HepG2 (cell line): Measurements from ENCODE around the gene ZNF503. TPM values are rescaled to one million over a fixed set of nuclear protein-coding genes. Genes with fewer than 3 reads are reported as not detected.
A peak's percentile ranks its signal among the peaks of the same experiment; 100 is the strongest.

Experiments used
- DNMT1 ChIP-seq: sonication (generic); formaldehyde crosslinking; IDR thresholded peaks from 2 replicates; pipeline ENCODE4 v1.5.1; 2020; ENCODE audit warnings: mild to moderate bottlenecking, missing genetic modification reagents
- KIAA2018 ChIP-seq: sonication (generic); formaldehyde crosslinking; IDR thresholded peaks from 2 replicates; pipeline ENCODE4 v1.5.0; 2020; ENCODE audit warnings: mild to moderate bottlenecking, missing genetic modification reagents, borderline replicate concordance
- ZKSCAN8 ChIP-seq: IDR thresholded peaks from 2 replicates; pipeline ENCODE4 v1.6.1; 2016; ENCODE audit warnings: borderline replicate concordance, missing genetic modification reagents, missing compliant biosample characterization
- ZNF30 ChIP-seq: sonication (generic); formaldehyde crosslinking; IDR thresholded peaks from 2 replicates; pipeline ENCODE4 v1.5.0; 2020; ENCODE audit warnings: mild to moderate bottlenecking, missing genetic modification reagents
- ZNF614 ChIP-seq: IDR thresholded peaks from 2 replicates; pipeline ENCODE4 v1.6.1; 2018; ENCODE audit warnings: missing biosample characterization, missing genetic modification reagents, inconsistent platforms, borderline replicate concordance
- polyA plus RNA-seq, 8 experiments: library from polyadenylated mRNA; depleted of rRNA in 3 of 8; stranded (reverse) in 7 of 8; unstranded in 1 of 8; fragments of >200 nt; fragmentation: Illumina TruSeq in 4 of 8; extraction: Trizol in 4 of 8; gene quantifications; 2 replicates each; pipeline versions ENCODE4 v1.2.1 to v1.2.3, GENCODE V29; 2011 to 2016; ENCODE audit warnings: low read depth in 4 of 8, missing spikeins in 1 of 8, mixed read lengths in 1 of 8; ENCODE audit not compliant: insufficient read depth in 1 of 8
- total RNA-seq, 5 experiments: library from RNA; depleted of rRNA; stranded (reverse); fragments of >200 nt; fragmentation: Illumina TruSeq; extraction: Trizol; gene quantifications; 2 replicates each; pipeline ENCODE4 v1.2.3, GENCODE V29; 2016; ENCODE audit warnings: low read depth in 1 of 5
- TF ChIP-seq, protein P1 (sequence below): sonication (generic); formaldehyde crosslinking; IDR thresholded peaks from 2 replicates; pipeline ENCODE4 v1.5.0; 2020; ENCODE audit warnings: mild to moderate bottlenecking, missing genetic modification reagents, moderate library complexity
- TF ChIP-seq, protein P2 (sequence below): sonication (generic); formaldehyde crosslinking; conservative IDR thresholded peaks from 2 replicates; pipeline ENCODE4 v1.4.0; 2020; ENCODE audit warnings: missing genetic modification reagents
- TF ChIP-seq, protein P3 (sequence below): sonication (generic); formaldehyde crosslinking; IDR thresholded peaks from 2 replicates; pipeline ENCODE4 v1.4.0; 2020; ENCODE audit warnings: mild to moderate bottlenecking, missing genetic modification reagents

The ZNF503 gene
- total and polyA plus RNA-seq, 2 of the 13 experiments (the other 11 are each of a cell fraction or from before 2014, with no cell fraction given): 2.7 to 8.3 TPM

GRCh38 chr10:75430000-75430763 lies 28.6 kb upstream of the ZNF503 start (continued):
- TF ChIP-seq ZKSCAN8 (CRISPR knock-in tag) (no peak), KIAA2018 (no peak), ZNF30 (CRISPR knock-in tag) (no peak), DNMT1 (CRISPR knock-in tag) (no peak), ZNF614 (0 out of 2 replicates have a peak, but pooled peaks have one; percentile 29)
- TF ChIP-seq, protein P1, sequence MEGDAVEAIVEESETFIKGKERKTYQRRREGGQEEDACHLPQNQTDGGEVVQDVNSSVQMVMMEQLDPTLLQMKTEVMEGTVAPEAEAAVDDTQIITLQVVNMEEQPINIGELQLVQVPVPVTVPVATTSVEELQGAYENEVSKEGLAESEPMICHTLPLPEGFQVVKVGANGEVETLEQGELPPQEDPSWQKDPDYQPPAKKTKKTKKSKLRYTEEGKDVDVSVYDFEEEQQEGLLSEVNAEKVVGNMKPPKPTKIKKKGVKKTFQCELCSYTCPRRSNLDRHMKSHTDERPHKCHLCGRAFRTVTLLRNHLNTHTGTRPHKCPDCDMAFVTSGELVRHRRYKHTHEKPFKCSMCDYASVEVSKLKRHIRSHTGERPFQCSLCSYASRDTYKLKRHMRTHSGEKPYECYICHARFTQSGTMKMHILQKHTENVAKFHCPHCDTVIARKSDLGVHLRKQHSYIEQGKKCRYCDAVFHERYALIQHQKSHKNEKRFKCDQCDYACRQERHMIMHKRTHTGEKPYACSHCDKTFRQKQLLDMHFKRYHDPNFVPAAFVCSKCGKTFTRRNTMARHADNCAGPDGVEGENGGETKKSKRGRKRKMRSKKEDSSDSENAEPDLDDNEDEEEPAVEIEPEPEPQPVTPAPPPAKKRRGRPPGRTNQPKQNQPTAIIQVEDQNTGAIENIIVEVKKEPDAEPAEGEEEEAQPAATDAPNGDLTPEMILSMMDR: peak; percentile 44; the same call in 1 of the 2 replicates
- TF ChIP-seq, protein P2, sequence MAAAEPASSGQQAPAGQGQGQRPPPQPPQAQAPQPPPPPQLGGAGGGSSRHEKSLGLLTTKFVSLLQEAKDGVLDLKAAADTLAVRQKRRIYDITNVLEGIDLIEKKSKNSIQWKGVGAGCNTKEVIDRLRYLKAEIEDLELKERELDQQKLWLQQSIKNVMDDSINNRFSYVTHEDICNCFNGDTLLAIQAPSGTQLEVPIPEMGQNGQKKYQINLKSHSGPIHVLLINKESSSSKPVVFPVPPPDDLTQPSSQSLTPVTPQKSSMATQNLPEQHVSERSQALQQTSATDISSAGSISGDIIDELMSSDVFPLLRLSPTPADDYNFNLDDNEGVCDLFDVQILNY (CRISPR knock-in tag): no peak
- TF ChIP-seq, protein P3, sequence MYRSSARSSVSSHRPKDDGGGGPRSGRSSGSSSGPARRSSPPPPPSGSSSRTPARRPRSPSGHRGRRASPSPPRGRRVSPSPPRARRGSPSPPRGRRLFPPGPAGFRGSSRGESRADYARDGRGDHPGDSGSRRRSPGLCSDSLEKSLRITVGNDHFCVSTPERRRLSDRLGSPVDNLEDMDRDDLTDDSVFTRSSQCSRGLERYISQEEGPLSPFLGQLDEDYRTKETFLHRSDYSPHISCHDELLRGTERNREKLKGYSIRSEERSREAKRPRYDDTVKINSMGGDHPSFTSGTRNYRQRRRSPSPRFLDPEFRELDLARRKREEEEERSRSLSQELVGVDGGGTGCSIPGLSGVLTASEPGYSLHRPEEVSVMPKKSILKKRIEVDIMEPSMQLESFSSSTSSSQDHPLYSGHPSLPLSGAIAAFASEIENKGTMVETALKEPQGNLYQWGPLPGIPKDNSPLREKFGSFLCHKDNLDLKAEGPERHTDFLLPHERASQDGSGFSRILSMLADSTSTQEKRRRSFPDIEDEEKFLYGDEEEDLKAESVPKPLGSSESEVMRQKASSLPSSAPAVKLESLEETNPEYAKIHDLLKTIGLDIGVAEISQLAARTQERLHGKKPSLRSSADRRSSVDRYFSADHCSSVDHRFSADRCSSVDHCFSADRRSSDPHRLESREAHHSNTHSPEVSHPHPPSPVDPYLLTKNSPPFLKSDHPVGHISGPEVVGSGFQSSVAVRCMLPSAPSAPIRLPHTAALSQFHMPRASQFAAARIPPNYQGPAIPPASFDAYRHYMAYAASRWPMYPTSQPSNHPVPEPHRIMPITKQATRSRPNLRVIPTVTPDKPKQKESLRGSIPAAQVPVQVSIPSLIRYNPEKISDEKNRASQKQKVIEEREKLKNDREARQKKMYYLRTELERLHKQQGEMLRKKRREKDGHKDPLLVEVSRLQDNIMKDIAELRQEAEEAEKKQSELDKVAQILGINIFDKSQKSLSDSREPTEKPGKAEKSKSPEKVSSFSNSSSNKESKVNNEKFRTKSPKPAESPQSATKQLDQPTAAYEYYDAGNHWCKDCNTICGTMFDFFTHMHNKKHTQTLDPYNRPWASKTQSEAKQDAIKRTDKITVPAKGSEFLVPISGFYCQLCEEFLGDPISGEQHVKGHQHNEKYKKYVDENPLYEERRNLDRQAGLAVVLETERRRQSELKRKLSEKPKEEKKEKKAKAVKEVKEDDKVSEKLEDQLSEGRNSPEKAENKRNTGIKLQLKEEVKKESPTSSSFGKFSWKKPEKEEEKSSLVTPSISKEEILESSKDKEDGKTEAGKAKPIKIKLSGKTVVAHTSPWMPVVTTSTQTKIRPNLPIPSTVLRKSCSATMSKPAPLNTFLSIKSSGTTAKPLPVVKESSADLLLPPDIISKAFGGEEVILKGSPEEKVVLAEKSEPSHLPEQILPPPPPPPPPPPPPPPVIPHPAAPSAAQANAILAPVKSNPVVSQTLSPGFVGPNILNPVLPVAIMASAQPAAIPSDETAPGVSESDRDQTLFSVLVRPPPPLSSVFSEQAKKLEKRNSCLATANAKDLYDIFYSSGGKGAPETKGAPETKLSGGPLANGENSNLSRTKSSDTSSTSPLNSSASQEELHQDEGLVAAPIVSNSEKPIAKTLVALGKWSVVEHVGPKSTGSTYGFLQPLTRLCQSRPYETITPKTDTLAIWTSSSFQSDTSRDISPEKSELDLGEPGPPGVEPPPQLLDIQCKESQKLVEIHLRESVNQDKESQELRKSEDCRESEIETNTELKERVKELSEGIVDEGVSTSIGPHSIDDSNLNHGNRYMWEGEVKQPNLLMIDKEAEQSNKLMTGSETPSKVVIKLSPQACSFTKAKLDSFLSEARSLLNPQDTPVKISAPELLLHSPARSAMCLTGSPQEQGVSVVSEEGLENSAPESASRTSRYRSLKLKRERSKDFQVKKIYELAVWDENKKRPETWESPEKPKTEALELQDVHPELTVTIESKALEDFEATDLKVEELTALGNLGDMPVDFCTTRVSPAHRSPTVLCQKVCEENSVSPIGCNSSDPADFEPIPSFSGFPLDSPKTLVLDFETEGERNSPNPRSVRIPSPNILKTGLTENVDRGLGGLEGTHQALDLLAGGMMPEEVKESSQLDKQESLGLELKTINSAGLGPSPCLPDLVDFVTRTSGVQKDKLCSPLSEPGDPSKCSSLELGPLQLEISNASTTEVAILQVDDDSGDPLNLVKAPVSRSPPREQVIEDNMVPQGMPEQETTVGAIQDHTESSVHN: peak; percentile 41; the same call in 1 of the 2 replicates
